GM19467 (cell line): ENCODE measurements around the gene MKKS.
A peak's percentile ranks its signal among the peaks of the same experiment; 100 is the strongest.

Experiments used
- ATAC-seq: cut with Tn5 transposase; IDR thresholded peaks from one replicate; pipeline ENCODE4 v1.9.1; 2021; ENCODE audit warnings: mild to moderate bottlenecking, moderate library complexity; ENCODE audit not compliant: unreplicated experiment

The MKKS gene

GRCh38 chr20:10433623-10434466 is at the start of gene MKKS:
Gene MKKS (minus strand): TSS chr20:10434222. CDS start chr20:10413514, 20,708 bp downstream.
- ATAC-seq: peak; percentile 47

- no peak for ATAC-seq
Measured at GRCh38 chr20:10483691-10484090, 49.7 kb upstream of the MKKS start.

- ATAC-seq: no peak
Measured at GRCh38 chr20:10481676-10482075, 47.7 kb upstream of the MKKS start.

- no peak for ATAC-seq
Measured at GRCh38 chr20:10478930-10479329, 44.9 kb upstream of the MKKS start.

GRCh38 chr20:10478205-10478604 is 44.2 kb upstream of the MKKS start:
- peak; percentile 73 for ATAC-seq

GRCh38 chr20:10476319-10476724 is 42.3 kb upstream of the MKKS start:
- ATAC-seq: peak; percentile 69

- ATAC-seq: no peak
Measured at GRCh38 chr20:10475225-10475624, 41.2 kb upstream of the MKKS start.

GRCh38 chr20:10474606-10475184 is 40.7 kb upstream of the MKKS start:
- no peak for ATAC-seq

GRCh38 chr20:10472871-10473270 is 38.8 kb upstream of the MKKS start:
- no peak for ATAC-seq

- ATAC-seq: no peak
Measured at GRCh38 chr20:10470276-10470675, 36.3 kb upstream of the MKKS start.

- ATAC-seq: no peak
Measured at GRCh38 chr20:10469599-10469998, 35.6 kb upstream of the MKKS start.

- ATAC-seq: no peak
Measured at GRCh38 chr20:10469056-10469455, 35.0 kb upstream of the MKKS start.

GRCh38 chr20:10468340-10468845 is 34.4 kb upstream of the MKKS start:
- ATAC-seq: no peak

- ATAC-seq: no peak
Measured at GRCh38 chr20:10467681-10468339, 33.8 kb upstream of the MKKS start.

- no peak for ATAC-seq
Measured at GRCh38 chr20:10466855-10467254, 32.8 kb upstream of the MKKS start.

GRCh38 chr20:10466325-10466724 is 32.3 kb upstream of the MKKS start:
- ATAC-seq: no peak

GRCh38 chr20:10465135-10465534 is 31.1 kb upstream of the MKKS start:
- no peak for ATAC-seq

GRCh38 chr20:10463622-10464021 is 29.6 kb upstream of the MKKS start:
- no peak for ATAC-seq

GRCh38 chr20:10462516-10462915 is 28.5 kb upstream of the MKKS start:
- ATAC-seq: no peak

GRCh38 chr20:10461495-10461894 is 27.5 kb upstream of the MKKS start:
- no peak for ATAC-seq

GRCh38 chr20:10454151-10454750 is 20.2 kb upstream of the MKKS start:
- ATAC-seq: no peak
